Measurements from ENCODE around the gene PTK6.
"Not testable (repeated sequence)": the region's sequence is repeated elsewhere in the genome, so short reads cannot be mapped to it uniquely, and the experiment has no call there.

Gene PTK6

GRCh38 chr20:63527184-63527583 lies 10.0 kb downstream of the PTK6 start:
- no peak for DNase-seq

DNA sequence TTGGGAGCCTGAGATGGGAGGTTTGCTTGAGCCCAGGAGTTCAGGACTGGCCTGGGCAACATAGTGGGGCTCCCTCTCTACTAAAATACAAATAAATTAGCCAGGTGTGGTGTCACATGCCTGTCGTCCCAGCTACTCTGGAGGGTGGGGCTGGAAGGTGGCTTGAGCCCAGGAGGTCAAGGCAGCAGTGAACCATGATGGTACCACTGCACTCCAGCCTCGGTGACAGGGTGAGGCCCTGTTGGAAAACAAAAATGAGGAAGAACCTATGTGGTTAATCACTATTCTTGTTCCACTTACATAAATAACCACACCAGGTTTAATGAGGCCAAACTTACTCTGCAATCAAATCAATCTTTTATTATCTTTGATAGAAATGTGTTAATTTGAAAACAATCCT lies 11.2 kb downstream of the PTK6 start:
- no peak for DNase-seq

- no peak for DNase-seq
Measured at GRCh38 chr20:63525185-63525584, 12.0 kb downstream of the PTK6 start.

- DNase-seq: no peak
Measured at GRCh38 chr20:63522981-63523611, 14.1 kb downstream of the PTK6 start.

GRCh38 chr20:63522091-63522868 lies 14.9 kb downstream of the PTK6 start:
- no peak for DNase-seq

- no peak for DNase-seq
Measured at GRCh38 chr20:63521602-63522001, 15.6 kb downstream of the PTK6 start.

- peak; percentile 63 to 66 for DNase-seq
Measured at GRCh38 chr20:63520934-63521601, 16.1 kb downstream of the PTK6 start.

- peak; percentile 80 to 87 for DNase-seq
Measured at GRCh38 chr20:63520504-63520933, 16.7 kb downstream of the PTK6 start, which contains the start of gene PPDPF. Gene PPDPF (plus strand): TSS chr20:63520765. CDS start chr20:63521309, 544 bp downstream.

GRCh38 chr20:63519668-63520503 lies 17.3 kb downstream of the PTK6 start:
- peak; percentile 56 to 69 for DNase-seq

GRCh38 chr20:63518946-63519667 lies 18.1 kb downstream of the PTK6 start:
- no peak for DNase-seq

- no peak for DNase-seq
Measured at GRCh38 chr20:63518351-63518861, 18.8 kb downstream of the PTK6 start.

- DNase-seq: no peak
Measured at GRCh38 chr20:63517376-63518309, 19.5 kb downstream of the PTK6 start.

DNA sequence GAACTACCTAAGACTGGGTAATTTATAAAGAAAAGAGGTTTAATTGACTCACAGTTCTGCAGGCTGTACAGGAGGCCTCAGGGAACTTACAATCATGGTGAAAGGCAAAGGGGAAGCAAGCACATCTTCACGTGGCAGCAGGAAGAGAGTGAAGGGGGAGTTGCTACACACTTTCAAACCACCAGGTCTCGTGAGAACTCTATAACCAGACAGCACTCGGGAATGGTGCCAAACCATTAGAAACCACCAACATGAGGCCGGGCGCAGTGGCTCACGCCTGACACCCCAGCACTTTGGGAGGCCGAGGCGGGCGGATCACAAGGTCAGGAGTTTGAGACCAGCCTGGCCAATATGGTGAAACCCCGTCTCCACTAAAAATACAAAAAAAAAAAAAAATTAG lies 22.7 kb downstream of the PTK6 start:
- DNase-seq: not testable (repeated sequence)

DNA sequence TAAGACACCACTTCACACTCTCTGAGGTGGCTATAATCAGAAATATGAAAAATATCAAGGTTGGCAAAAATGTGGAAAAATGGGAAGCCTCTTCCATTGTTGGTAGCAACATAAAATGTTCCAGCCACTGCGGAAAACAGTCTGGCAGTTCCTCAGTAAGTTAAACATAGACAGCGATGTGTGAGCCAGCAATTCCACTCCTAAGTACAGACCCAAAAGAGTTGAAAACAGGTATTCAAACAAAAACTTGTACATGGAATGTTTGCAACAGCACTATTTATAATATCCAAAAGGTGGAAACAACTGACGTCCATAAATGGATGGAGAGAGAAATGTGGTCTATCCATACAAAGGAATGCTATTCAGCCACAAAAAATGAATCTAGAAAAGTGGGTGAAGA lies 24.0 kb downstream of the PTK6 start:
- no peak for DNase-seq

DNA sequence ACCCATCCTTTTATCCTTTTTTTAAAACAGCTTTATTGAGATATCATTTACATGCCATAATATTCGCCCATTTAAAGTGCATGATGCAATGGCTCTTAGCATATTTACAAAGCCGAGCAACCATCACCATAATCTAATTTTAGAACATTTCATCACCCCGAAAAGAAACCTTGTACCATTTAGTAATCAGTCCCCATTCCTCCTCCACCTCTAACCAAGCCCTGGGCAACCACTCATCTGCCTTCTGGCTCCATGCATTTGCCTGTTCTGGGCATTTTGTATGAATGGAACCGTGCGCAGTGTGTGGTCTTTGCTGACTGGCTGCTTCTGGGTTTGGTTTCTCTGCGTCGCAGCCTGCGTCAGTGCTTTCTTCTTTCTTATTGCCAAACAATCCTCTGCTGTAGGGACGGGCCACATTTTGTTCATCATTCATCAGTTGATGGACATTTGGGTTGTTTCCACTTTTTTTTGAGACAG lies 28.1 kb downstream of the PTK6 start:
- no peak for DNase-seq

DNA sequence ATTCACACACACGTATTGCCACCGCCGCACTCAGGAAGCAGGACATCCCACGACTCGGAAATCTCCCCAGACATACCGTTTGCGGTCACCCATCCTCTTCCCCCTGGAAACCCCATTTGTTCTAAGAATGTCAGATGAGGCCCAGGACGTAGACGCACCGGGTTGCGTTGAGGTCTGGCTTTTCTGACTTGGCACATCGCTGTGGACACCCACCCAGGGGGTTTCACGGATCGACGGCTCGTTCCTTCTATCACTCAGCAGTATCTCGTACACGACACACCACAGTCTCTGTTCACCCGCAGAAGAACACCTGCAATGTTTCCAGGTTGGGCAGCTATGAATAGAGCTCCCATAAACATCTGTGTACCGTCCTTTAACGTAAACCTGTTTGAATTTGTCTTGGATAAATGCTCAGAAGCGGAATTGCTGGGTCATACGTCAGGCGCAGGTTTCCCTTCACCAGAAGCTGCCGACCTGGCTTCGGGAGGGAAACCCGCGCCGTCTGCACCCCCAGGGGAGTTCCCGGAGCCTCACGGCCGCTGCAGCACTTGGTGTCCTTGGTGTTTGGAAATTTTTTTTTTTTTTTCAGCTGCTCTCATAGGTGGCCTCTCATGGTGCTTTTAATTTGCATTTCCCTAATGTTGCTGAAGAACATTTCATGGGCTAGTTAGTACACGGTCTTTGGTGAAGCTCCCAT lies 29.0 kb downstream of the PTK6 start:
- no peak for DNase-seq

GRCh38 chr20:63507083-63507743 lies 30.0 kb downstream of the PTK6 start:
- no peak for DNase-seq

- DNase-seq: no peak
Measured at GRCh38 chr20:63505723-63506122, 31.5 kb downstream of the PTK6 start.

DNA sequence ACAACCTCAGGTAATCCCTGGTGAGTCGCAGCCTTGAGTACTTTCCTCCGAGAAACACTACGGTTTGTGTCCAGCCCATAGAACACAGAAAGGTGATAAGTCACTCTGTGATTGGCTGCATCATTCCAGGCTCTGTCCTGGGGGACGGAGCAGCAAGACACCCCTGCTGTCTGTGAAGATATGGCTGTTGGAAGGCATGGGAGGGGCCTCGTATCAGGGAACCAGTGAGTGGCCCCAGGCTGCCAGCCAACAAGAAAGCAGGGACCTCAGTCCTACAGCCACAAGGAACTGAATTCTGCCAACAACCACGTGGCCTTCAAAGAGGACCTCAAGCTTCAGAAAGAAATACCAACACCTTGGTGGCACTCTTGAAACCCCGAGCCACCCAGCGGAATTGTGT lies 31.9 kb downstream of the PTK6 start:
- no peak for DNase-seq

Measured in activated CD4-positive, alpha-beta T cell treated with anti-CD3 and anti-CD28 coated beads for 4 hours (primary cell).